SKM-1 treated with dmso at 0.1 percent for 144 hours (cell line): ENCODE measurements around the gene TNFAIP6.
"Not testable (repeated sequence)": the region's sequence is repeated elsewhere in the genome, so short reads cannot be mapped to it uniquely, and the experiment has no call there.

Source experiments
- DNase-seq: peaks from one replicate; lab custom pipeline; 2025; ENCODE audit not compliant: unreplicated experiment; lab: John Stamatoyannopoulos, UW

Gene TNFAIP6, protein sequence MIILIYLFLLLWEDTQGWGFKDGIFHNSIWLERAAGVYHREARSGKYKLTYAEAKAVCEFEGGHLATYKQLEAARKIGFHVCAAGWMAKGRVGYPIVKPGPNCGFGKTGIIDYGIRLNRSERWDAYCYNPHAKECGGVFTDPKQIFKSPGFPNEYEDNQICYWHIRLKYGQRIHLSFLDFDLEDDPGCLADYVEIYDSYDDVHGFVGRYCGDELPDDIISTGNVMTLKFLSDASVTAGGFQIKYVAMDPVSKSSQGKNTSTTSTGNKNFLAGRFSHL

DNA sequence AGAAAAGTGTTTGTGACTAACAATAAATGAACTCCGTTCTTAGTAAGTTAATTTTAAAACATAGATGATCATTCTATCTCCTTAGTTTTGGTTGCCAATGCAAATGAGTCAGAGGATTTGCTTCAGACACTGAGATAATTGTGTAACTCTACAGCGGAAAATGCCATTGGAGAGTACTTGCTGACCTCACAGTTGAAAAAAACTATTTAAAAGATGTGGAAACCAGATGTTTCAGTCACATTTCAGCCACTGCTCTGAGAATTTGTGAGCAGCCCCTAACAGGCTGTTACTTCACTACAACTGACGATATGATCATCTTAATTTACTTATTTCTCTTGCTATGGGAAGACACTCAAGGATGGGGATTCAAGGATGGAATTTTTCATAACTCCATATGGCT, at the start of gene TNFAIP6:
TNFAIP6 (plus strand) TSS at position 234 of the 400 bp plus-strand sequence; CDS start at position 309, 75 bp downstream.
- DNase-seq, result peak; percentile 53

GRCh38 chr2:151310313-151310712, 47.1 kb upstream of the TNFAIP6 start:
- not testable (repeated sequence) for DNase-seq

DNA sequence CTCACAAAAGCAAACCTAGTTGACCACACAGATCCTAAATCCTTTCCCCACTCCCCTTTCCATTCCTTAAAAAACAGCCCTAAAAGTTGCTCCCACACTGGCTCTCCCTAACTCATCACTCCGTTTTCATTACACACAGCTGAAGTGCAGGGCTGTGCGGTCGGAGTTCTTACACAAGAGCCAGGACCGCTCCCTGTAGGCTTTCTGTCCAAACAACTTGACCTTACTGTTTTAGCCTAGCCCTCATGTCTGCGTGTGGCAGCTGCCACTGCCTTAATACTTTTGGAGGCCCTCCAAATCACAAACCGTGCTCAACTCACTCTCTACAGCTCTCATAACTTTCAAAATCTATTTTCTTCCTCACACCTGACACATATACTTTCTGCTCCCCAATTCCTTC, 45.0 kb upstream of the TNFAIP6 start:
- not testable (repeated sequence) for DNase-seq

- DNase-seq, result no peak
Observed at GRCh38 chr2:151315381-151315903, 42.0 kb upstream of the TNFAIP6 start.

- no peak for DNase-seq
Observed at GRCh38 chr2:151325581-151326095, 31.8 kb upstream of the TNFAIP6 start.

- DNase-seq, result no peak
Observed at GRCh38 chr2:151326554-151326953, 30.8 kb upstream of the TNFAIP6 start.

- no peak for DNase-seq
Observed at GRCh38 chr2:151329998-151330397, 27.4 kb upstream of the TNFAIP6 start.

- no peak for DNase-seq
Observed at GRCh38 chr2:151333083-151333482, 24.3 kb upstream of the TNFAIP6 start.

DNA sequence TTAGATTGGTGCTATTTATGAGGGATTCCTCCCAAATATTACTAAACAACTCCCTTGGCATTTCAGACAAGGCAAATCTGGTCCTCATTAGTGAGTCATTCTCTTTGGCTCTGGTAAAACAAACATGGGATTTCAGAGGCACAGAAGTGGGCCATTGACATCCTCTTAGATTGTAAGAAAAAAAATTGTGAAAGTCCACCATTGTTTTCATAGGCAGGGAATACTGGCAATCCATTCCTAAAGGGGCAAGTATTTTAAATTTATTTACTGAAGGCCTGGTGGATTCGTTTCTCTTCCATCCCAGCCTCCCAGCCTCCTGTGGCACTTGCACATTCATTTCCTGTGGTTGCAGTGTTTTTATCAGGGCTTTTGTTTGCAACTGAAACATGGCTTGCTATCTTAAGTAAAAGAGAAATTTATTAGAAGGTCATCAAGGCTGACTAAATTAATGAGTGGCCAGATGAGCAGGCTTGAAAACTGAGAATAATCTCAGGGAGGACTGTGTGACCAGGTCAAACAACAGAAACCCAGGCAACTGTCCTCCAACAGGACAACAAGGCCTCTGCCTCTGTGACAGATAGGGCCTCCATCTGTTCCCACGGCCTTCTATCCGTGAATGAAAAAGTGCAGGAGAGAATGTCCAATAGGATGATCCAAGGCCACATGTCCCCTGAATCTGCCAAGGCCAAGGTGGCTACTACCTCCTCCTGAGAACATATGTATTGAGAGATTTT, 23.1 kb upstream of the TNFAIP6 start:
- no peak for DNase-seq

GRCh38 chr2:151336863-151337371, 20.5 kb upstream of the TNFAIP6 start:
- DNase-seq, result no peak

DNA sequence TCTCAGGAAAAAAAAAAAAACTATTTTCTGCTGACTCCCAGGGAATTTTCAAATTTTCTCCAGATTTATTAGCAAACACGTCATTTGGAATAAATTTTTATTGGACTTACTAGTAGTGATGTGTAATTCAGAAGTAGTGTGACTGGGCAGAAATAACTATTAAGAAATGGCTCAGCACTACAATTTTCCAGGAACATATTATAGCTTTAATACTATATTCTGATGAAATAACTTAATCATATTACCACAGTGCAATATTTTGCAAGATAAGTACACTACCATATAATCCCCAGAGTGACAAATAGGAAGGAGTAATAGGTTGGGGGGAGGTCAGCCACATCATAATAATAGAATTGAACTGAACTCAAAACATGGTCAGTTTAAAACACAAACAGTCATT, 19.7 kb upstream of the TNFAIP6 start:
- DNase-seq, result no peak

DNA sequence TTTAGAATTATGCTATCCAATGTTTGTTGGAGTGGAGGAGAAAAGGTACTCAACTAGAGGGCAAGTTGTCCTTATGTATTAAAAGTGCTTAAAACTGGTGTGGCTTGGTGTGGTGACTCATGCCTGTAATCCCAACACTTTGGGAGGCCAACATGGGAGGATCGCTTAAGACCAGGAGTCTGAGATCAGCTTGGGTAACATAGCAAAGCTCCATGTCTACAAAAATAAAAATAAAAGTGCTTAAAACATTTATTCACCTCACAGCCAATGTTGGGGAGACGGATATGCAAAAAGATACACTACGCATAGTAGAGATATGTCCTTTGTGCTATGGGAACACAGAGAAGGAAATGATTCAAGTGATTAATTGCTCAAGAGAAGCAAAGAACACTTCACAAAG, 19.3 kb upstream of the TNFAIP6 start:
- DNase-seq, result no peak

DNA sequence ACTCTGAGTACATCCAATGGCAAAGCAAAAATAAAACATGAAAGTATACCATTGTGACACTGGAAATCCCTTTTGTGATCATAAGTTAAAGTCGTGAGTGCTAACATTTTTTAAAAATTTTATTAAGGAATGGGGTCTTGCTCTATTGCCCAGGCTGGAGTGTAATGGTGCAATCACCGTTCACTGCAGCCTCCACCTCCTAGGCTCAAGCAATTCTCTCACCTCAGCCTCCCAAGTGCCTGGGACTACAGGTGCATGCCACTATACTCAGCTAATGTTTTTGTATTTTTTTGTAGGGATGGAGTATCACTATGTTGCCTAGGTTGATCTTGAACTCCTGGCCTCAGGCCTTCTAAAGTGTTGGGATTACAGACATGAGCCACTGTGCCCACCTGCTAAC, 14.3 kb upstream of the TNFAIP6 start:
- no peak for DNase-seq

DNA sequence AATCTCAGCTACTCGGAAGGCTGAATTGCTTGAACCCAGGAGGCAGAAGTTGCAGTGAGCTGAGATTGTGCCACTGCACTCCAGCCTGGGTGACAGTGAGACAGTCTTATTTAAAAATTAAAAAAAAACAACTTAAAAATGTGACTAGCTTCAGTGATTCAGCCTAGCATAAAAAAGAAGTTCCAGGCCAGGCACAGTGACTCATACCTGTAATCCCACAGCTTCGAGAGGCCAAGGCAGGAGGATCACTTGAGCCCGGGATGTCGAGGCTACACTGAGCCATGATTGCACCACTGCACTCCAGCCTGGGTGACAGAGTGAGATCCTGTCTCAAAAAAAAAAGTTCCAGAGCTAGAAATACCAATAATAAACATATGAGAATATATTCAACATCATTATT, 13.2 kb upstream of the TNFAIP6 start:
- not testable (repeated sequence) for DNase-seq

DNA sequence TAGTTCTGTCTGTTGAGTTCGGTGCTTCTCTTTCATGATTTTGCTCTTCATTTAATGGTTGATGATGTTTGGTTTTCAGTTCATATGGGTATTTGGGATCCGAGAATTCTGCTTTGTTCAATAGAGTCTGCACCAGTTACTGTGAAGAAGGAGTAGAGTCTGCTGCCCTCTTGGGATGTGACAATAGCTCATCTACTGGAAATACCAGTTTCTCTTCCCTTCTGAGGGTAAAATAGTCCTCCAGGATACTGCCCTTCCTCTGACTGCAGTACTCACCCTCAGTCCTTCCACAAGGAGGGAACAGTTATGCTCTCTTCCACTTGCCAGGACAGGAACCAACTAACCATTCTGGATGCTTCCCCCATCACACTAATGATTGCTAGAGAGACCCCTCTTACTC, 12.5 kb upstream of the TNFAIP6 start:
- no peak for DNase-seq

DNA sequence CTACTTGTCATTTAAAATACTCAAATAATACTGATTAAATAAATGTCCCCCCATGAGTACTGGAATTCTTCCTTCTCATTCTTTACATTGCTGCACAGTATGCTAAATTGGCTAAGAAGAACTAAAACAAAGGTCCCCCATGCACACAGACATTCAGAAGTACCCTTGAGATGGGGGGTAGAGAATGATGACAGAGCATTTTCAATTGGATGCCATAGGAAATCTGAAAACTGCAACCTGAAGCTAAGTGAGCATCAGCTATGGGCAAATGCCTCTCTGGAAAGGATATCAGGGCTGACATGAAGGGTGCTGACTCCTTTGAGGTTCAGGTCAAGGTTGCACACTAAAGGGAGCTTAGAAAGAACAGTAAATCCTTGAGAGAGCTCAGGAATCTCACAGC, 10.1 kb upstream of the TNFAIP6 start:
- DNase-seq, result no peak

DNA sequence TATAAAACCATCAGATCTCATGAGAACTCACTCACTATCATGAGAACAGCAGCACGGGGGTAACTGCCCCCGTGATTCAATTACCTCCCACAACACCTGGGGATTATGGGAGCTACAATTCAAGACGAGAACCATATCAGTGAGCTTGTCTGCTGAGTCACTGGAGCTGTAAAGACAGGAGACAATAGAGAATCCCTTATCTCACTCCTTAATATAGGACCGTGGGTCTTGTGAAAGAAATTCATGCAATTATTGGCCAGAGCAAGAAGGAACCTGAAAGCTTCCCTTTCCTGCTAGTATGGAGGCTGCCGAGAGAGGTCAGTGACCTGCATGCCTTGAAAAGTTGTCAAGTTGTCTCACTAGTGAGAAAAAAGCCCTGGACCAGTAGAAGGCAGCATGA, 9.5 kb upstream of the TNFAIP6 start:
- peak; percentile 6 for DNase-seq

- DNase-seq, result no peak
Observed at GRCh38 chr2:151350579-151351195, 6.7 kb upstream of the TNFAIP6 start.

- DNase-seq, result no peak
Observed at GRCh38 chr2:151353995-151354394, 3.4 kb upstream of the TNFAIP6 start.

GRCh38 chr2:151354807-151355206, 2.6 kb upstream of the TNFAIP6 start:
- no peak for DNase-seq

DNA sequence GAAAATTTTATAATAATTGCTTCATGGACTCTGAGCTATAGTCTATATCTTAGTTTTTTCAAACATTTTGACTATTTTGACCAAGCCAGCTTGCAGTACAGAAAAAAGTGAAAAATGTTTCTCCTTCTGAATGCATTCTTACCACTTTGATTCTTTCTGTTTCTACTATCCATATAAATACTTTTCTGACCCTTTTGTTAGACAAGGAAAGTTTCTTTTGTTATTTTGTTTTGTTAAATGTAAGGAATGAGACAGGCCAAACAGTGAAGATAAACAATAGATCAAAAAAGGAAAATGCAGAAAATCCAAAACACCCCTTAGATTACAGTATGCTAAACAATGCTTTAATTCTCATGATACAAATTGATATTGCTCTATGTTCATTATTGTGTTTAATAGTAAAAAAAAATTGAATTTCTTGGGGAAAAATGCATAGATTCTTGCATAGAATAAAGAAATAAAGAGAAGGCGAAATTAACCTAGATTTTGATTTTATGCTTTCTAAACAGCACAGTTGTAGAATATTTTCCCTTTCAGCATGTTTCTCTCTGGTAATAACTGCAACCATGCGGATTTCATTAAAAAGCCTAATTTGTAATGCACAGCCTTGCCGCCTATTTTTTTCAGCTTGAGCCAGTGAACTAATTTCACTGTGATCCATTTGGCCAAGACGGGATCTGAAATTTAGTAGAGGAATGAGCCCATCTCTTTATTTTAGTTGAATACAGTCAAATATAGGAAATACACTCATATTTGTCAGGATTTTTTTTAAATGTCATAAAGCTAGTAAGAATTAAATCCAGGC, 976 bp downstream of the TNFAIP6 start:
- no peak for DNase-seq
